ENCODE data around the gene PF4V1. TPM values are rescaled to one million over a fixed set of nuclear protein-coding genes. Genes with fewer than 3 reads are reported as not detected.

The PF4V1 gene
- total and polyA plus RNA-seq, 10 donors = 0.67 to 12.3 (median 2.3) TPM

DNA sequence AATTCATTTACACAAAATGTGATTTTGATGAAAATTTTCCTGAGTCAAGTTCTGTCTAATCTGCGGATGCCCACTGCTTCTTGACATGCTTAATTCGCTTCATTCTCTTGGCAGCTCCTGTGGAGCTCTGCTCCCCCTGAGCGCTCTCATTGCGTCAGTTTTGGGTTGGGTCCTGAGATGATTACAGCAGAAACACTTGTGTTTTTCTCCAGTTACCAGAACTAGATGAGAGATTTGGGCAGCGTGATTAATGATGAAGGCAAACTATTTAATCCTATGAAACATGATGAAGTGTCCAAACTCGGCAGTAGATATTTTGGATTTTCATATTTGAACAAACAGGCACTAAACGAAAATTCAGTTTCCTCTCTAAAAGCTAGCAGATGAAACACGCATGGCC is 11.9 kb downstream of the PF4V1 start:
- peaks cover 0 to 43% (median 5%) of the 10 kb centered on the region in 6 donors for H3K4me1 ChIP-seq
- H3K27ac ChIP-seq = peak overlapping the region in 6 of 8 donors; percentile 13 to 48 (median 18)
- no peak for DNase-seq
- H3K36me3 ChIP-seq = no peaks in the 10 kb centered on the region
- TF ChIP-seq CTCF (IDR thresholded peaks at IDR 0.05 in 8 of 11, conservative IDR thresholded peaks at IDR 0.05 in 3 of 11) (no peak), POLR2AphosphoS5 (IDR thresholded peaks at IDR 0.05) (no peak), POLR2A (IDR thresholded peaks at IDR 0.05) (no peak)
- peaks cover 0 to 27% (median 9%) of the 10 kb centered on the region in 7 donors for H3K27me3 ChIP-seq (replicated peaks in 1 of 7)
- WGBS, 5 donors = 72 to 81% (median 77%) methylated on average over 8 of the region's 8 CpGs
- no peak overlapping the region for H3K4me3 ChIP-seq
- intact Hi-C loops (cut with DNase I; ENCODE audit: low total_unique reads) = no loop called here
- H3K9me3 ChIP-seq = no peaks in the 10 kb centered on the region

DNA sequence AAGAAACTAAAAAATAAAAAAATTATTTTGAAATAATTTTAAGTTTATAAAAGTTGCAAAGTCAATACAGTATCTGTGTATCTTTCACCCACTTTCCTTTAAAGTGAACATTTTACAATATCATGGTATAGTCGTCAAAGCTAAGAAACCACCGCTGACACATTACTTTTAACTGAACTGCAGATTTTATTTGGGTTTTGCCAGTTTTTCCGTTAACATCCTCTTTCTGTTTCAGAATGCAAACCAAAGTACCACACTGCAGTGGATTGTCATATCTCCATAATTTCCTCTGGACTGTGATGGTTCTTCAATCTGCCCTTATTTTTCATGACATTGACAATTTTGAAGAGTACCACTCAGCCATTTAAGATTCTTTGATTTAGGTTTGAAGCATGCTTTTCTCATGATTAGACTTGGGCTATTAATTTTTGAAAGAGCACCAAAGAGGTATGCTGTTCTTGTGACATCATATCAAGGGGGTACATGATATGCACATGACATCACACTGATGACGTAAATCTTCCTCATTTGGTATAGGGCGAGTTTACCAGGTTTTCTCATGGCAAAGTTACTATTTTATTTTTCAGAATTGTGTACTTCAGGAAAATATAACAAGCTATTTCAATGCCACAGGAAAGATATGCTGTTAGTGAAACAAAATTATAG is 12.5 kb downstream of the PF4V1 start:
- peak overlapping the region in 4 of 8 donors; percentile 13 to 48 (median 32) for H3K27ac ChIP-seq
- H3K27me3 ChIP-seq (replicated peaks in 1 of 7) = peaks cover 0 to 32% (median 9%) of the 10 kb centered on the region in 7 donors
- H3K4me3 ChIP-seq = no peak overlapping the region
- intact Hi-C loops (cut with DNase I; ENCODE audit: low total_unique reads) = no loop called here
- TF ChIP-seq CTCF (IDR thresholded peaks at IDR 0.05 in 8 of 11, conservative IDR thresholded peaks at IDR 0.05 in 3 of 11) = no peak
- TF ChIP-seq POLR2A (IDR thresholded peaks at IDR 0.05) = no peak
- no peak for TF ChIP-seq POLR2AphosphoS5 (IDR thresholded peaks at IDR 0.05)
- H3K9me3 ChIP-seq = no peaks in the 10 kb centered on the region
- H3K36me3 ChIP-seq = no peaks in the 10 kb centered on the region
- WGBS, 5 donors = 49 to 74% (median 66%) methylated on average over 5 of the region's 5 CpGs
- H3K4me1 ChIP-seq = peaks cover 0 to 47% (median 5%) of the 10 kb centered on the region in 6 donors
- DNase-seq = no peak

GRCh38 chr4:73866246-73866645 is 13.2 kb downstream of the PF4V1 start:
- Histone ChIP-seq H3K4me1 (peaks cover 0 to 47% (median 5%) of the 10 kb centered on the region in 6 donors), H3K27me3 (replicated peaks in 1 of 7) (peaks cover 0 to 32% (median 9%) of the 10 kb centered on the region in 7 donors), H3K9me3 (no peaks in the 10 kb centered on the region), H3K27ac (peak overlapping the region in 2 of 8 donors; percentile 1 to 9), H3K36me3 (no peaks in the 10 kb centered on the region), H3K4me3 (no peak overlapping the region)
- 35 to 66% (median 55%) methylated on average over 2 of the region's 2 CpGs for WGBS, 5 donors
- no peak for TF ChIP-seq POLR2AphosphoS5 (IDR thresholded peaks at IDR 0.05)
- TF ChIP-seq POLR2A (IDR thresholded peaks at IDR 0.05) = no peak
- TF ChIP-seq CTCF (IDR thresholded peaks at IDR 0.05 in 8 of 11, conservative IDR thresholded peaks at IDR 0.05 in 3 of 11) = no peak
- no peak for DNase-seq
- intact Hi-C loops (cut with DNase I; ENCODE audit: low total_unique reads) = no loop called here

GRCh38 chr4:73867783-73868182 is 14.7 kb downstream of the PF4V1 start:
- intact Hi-C loops (cut with DNase I; ENCODE audit: low total_unique reads) = no loop called here
- 73 to 82% (median 79%) methylated on average over 3 of the region's 3 CpGs for WGBS, 5 donors

More at GRCh38 chr4:73867783-73868182, 14.7 kb downstream of the PF4V1 start:
- peaks cover 0 to 60% (median 5%) of the 10 kb centered on the region in 6 donors for H3K4me1 ChIP-seq
- H3K27ac ChIP-seq = peak overlapping the region in 6 of 8 donors; percentile 77 to 96 (median 86)
- H3K9me3 ChIP-seq = no peaks in the 10 kb centered on the region
- TF ChIP-seq CTCF (IDR thresholded peaks at IDR 0.05 in 8 of 11, conservative IDR thresholded peaks at IDR 0.05 in 3 of 11) = no peak
- TF ChIP-seq POLR2A (IDR thresholded peaks at IDR 0.05) = no peak
- TF ChIP-seq POLR2AphosphoS5 (IDR thresholded peaks at IDR 0.05) = no peak
- H3K4me3 ChIP-seq = peak overlapping the region in 3 of 8 donors; percentile 44 to 70 (median 54)
- no peak for DNase-seq
- H3K36me3 ChIP-seq = no peaks in the 10 kb centered on the region
- peaks cover 0 to 32% (median 9%) of the 10 kb centered on the region in 7 donors for H3K27me3 ChIP-seq (replicated peaks in 1 of 7)
